HEK293 (cell line): ENCODE data around the gene ROPN1L.

Experiments
- BCL11B ChIP-seq: fragments of 450-650 bp; formaldehyde crosslinking; IDR thresholded peaks from 2 replicates; pipeline ENCODE4 v1.5.1; 2016; ENCODE audit warnings: low read depth, missing biosample characterization, missing genetic modification characterization
- KLF7 ChIP-seq: fragments of 450-650 bp; formaldehyde crosslinking; IDR thresholded peaks from 2 replicates; pipeline ENCODE4 v1.5.1; 2016; ENCODE audit warnings: missing biosample characterization, missing genetic modification characterization, borderline replicate concordance
- KLF9 ChIP-seq: fragments of 450-650 bp; formaldehyde crosslinking; IDR thresholded peaks from 2 replicates; pipeline ENCODE4 v1.5.1; 2016; ENCODE audit warnings: missing biosample characterization, missing genetic modification characterization, low read depth
- MEIS1 ChIP-seq: sonication (generic); formaldehyde crosslinking; IDR thresholded peaks from 2 replicates; pipeline ENCODE4 v1.8.1; 2022; ENCODE audit warnings: missing genetic modification reagents, mild to moderate bottlenecking, borderline replicate concordance
- MYNN ChIP-seq: fragments of 450-650 bp; formaldehyde crosslinking; IDR thresholded peaks from 2 replicates; pipeline ENCODE4 v1.5.1; 2016; ENCODE audit warnings: missing biosample characterization, missing genetic modification characterization, borderline replicate concordance
- OVOL3 ChIP-seq: fragments of 450-650 bp; formaldehyde crosslinking; IDR thresholded peaks from 2 replicates; pipeline ENCODE4 v1.5.1; 2016; ENCODE audit warnings: missing biosample characterization, missing genetic modification characterization
- SP3 ChIP-seq: fragments of 450-650 bp; formaldehyde crosslinking; IDR thresholded peaks from 2 replicates; pipeline ENCODE4 v1.5.1; 2016; ENCODE audit warnings: missing biosample characterization, missing genetic modification characterization
- ZFP37 ChIP-seq: fragments of 450-650 bp; formaldehyde crosslinking; IDR thresholded peaks from 2 replicates; pipeline ENCODE4 v1.5.1; 2016; ENCODE audit warnings: missing biosample characterization, missing genetic modification characterization
- ZFP69B ChIP-seq: fragments of 450-650 bp; formaldehyde crosslinking; IDR thresholded peaks from 2 replicates; pipeline ENCODE4 v1.5.1; 2016; ENCODE audit warnings: missing biosample characterization, missing genetic modification characterization
- ZIC2 ChIP-seq: fragments of 450-650 bp; formaldehyde crosslinking; IDR thresholded peaks from 2 replicates; pipeline ENCODE4 v1.5.1; 2016; ENCODE audit warnings: missing biosample characterization, missing genetic modification characterization
- ZNF121 ChIP-seq: fragments of 450-650 bp; formaldehyde crosslinking; IDR thresholded peaks from 2 replicates; pipeline ENCODE4 v1.5.1; 2016; ENCODE audit warnings: missing biosample characterization, missing genetic modification characterization
- ZNF155 ChIP-seq: fragments of 450-650 bp; formaldehyde crosslinking; IDR thresholded peaks from 2 replicates; pipeline ENCODE4 v1.5.1; 2016; ENCODE audit warnings: missing biosample characterization, missing genetic modification characterization
- ZNF157 ChIP-seq: fragments of 450-650 bp; formaldehyde crosslinking; IDR thresholded peaks from 2 replicates; pipeline ENCODE4 v1.5.1; 2016; ENCODE audit warnings: missing biosample characterization, missing genetic modification characterization
- ZNF169 ChIP-seq: fragments of 450-650 bp; formaldehyde crosslinking; IDR thresholded peaks from 2 replicates; pipeline ENCODE4 v1.5.1; 2016; ENCODE audit warnings: missing biosample characterization, missing genetic modification characterization
- ZNF23 ChIP-seq: fragments of 450-650 bp; formaldehyde crosslinking; IDR thresholded peaks from 2 replicates; pipeline ENCODE4 v1.5.1; 2016; ENCODE audit warnings: missing biosample characterization, missing genetic modification characterization, borderline replicate concordance
- ZNF248 ChIP-seq: fragments of 450-650 bp; formaldehyde crosslinking; IDR thresholded peaks from 2 replicates; pipeline ENCODE4 v1.5.1; 2017; ENCODE audit warnings: missing biosample characterization, missing genetic modification characterization
- ZNF266 ChIP-seq: fragments of 450-650 bp; formaldehyde crosslinking; IDR thresholded peaks from 2 replicates; pipeline ENCODE4 v1.5.1; 2016; ENCODE audit warnings: missing biosample characterization, missing genetic modification characterization, low read depth
- ZNF311 ChIP-seq: fragments of 450-650 bp; formaldehyde crosslinking; IDR thresholded peaks from 2 replicates; pipeline ENCODE4 v1.5.1; 2017; ENCODE audit warnings: missing biosample characterization, missing genetic modification characterization, borderline replicate concordance
- ZNF324 ChIP-seq: fragments of 450-650 bp; formaldehyde crosslinking; IDR thresholded peaks from 2 replicates; pipeline ENCODE4 v1.5.1; 2016; ENCODE audit warnings: missing biosample characterization, missing genetic modification characterization
- ZNF366 ChIP-seq: fragments of 450-650 bp; formaldehyde crosslinking; conservative IDR thresholded peaks from 2 replicates; pipeline ENCODE4 v1.5.1; 2016; ENCODE audit warnings: missing biosample characterization, missing genetic modification characterization
- ZNF433 ChIP-seq: fragments of 450-650 bp; formaldehyde crosslinking; IDR thresholded peaks from 2 replicates; pipeline ENCODE4 v1.5.1; 2016; ENCODE audit warnings: missing biosample characterization, missing genetic modification characterization, low read depth
- ZNF501 ChIP-seq: fragments of 450-650 bp; formaldehyde crosslinking; IDR thresholded peaks from 2 replicates; pipeline ENCODE4 v1.5.1; 2016; ENCODE audit warnings: missing biosample characterization, missing genetic modification characterization
- ZNF549 ChIP-seq: fragments of 450-650 bp; IDR thresholded peaks from 2 replicates; pipeline ENCODE4 v1.5.1; 2018; ENCODE audit warnings: missing biosample characterization, missing genetic modification characterization, mild to moderate bottlenecking, inconsistent platforms, moderate library complexity
- ZNF596 ChIP-seq: fragments of 450-650 bp; IDR thresholded peaks from 2 replicates; pipeline ENCODE4 v1.5.0; 2018; ENCODE audit warnings: missing biosample characterization, mild to moderate bottlenecking, missing genetic modification characterization, moderate library complexity
- ZNF623 ChIP-seq: fragments of 450-650 bp; formaldehyde crosslinking; IDR thresholded peaks from 2 replicates; pipeline ENCODE4 v1.5.1; 2016; ENCODE audit warnings: missing biosample characterization, missing genetic modification characterization
- ZNF624 ChIP-seq: fragments of 450-650 bp; formaldehyde crosslinking; IDR thresholded peaks from 2 replicates; pipeline ENCODE4 v1.5.1; 2017; ENCODE audit warnings: missing biosample characterization, missing genetic modification characterization
- ZNF629 ChIP-seq: fragments of 450-650 bp; formaldehyde crosslinking; IDR thresholded peaks from 2 replicates; pipeline ENCODE4 v1.5.1; 2017; ENCODE audit warnings: missing biosample characterization, missing genetic modification characterization
- ZNF654 ChIP-seq: fragments of 450-650 bp; formaldehyde crosslinking; IDR thresholded peaks from 2 replicates; pipeline ENCODE4 v1.5.1; 2016; ENCODE audit warnings: low read depth, missing biosample characterization, missing genetic modification characterization
- ZXDB ChIP-seq: fragments of 450-650 bp; formaldehyde crosslinking; IDR thresholded peaks from 2 replicates; pipeline ENCODE4 v1.5.1; 2016; ENCODE audit warnings: missing biosample characterization, missing genetic modification characterization
- TF ChIP-seq, protein P1 (sequence below): fragments of 450-650 bp; formaldehyde crosslinking; IDR thresholded peaks from 2 replicates; pipeline ENCODE4 v1.5.1; 2016; ENCODE audit warnings: missing biosample characterization, missing genetic modification characterization, low read depth
- TF ChIP-seq, protein P2 (sequence below): fragments of 450-650 bp; formaldehyde crosslinking; IDR thresholded peaks from 2 replicates; pipeline ENCODE4 v1.5.1; 2016; ENCODE audit warnings: missing biosample characterization, missing genetic modification characterization
- TF ChIP-seq, protein P3 (sequence below): fragments of 450-650 bp; formaldehyde crosslinking; conservative IDR thresholded peaks from 2 replicates; pipeline ENCODE4 v1.5.1; 2016; ENCODE audit warnings: low read depth, missing biosample characterization, missing genetic modification characterization
- TF ChIP-seq, protein P4 (sequence below): fragments of 450-650 bp; formaldehyde crosslinking; IDR thresholded peaks from 2 replicates; pipeline ENCODE4 v1.5.1; 2016; ENCODE audit warnings: missing biosample characterization, missing genetic modification characterization
- TF ChIP-seq, protein P5 (sequence below): fragments of 450-650 bp; formaldehyde crosslinking; IDR thresholded peaks from 2 replicates; pipeline ENCODE4 v1.5.1; 2017; ENCODE audit warnings: missing biosample characterization, missing genetic modification characterization

ROPN1L gene

DNA sequence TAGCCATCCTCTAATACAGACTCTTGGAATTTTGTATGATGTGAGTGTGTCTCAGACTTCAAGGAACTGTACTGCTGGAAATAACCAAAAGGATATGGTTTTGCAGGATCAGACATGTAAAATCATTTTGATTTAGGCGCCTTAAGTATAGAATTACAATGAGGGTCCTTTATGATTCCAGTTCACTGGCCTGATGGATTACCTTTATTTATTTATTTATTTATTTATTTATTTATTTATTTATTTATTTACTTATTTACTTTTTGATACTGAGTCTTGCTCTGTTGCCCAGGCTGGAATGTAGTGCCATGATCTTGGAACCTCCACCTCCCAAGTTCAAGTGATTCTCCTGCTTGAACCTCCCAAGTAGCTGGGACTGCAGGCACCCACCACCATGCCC lies 37.9 kb upstream of the ROPN1L start (continued):
- TF ChIP-seq, protein P1, sequence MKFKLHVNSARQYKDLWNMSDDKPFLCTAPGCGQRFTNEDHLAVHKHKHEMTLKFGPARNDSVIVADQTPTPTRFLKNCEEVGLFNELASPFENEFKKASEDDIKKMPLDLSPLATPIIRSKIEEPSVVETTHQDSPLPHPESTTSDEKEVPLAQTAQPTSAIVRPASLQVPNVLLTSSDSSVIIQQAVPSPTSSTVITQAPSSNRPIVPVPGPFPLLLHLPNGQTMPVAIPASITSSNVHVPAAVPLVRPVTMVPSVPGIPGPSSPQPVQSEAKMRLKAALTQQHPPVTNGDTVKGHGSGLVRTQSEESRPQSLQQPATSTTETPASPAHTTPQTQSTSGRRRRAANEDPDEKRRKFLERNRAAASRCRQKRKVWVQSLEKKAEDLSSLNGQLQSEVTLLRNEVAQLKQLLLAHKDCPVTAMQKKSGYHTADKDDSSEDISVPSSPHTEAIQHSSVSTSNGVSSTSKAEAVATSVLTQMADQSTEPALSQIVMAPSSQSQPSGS: no peak
- TF ChIP-seq MEIS1: no peak
- TF ChIP-seq ZFP69B (tag by site-specific recombination): no peak
- peak; percentile 50 for TF ChIP-seq ZNF654 (tag by site-specific recombination)
- TF ChIP-seq ZNF549: no peak
- TF ChIP-seq ZNF596 (tag by site-specific recombination): no peak
- TF ChIP-seq ZNF121 (tag by site-specific recombination): 0 out of 2 replicates have a peak, but pooled peaks have one; percentile 14
- no peak for TF ChIP-seq ZNF624
- peak; percentile 67; the same call in 1 of the 2 replicates for TF ChIP-seq ZNF266 (tag by site-specific recombination)
- TF ChIP-seq OVOL3 (tag by site-specific recombination): no peak
- peak; percentile 48; the same call in 1 of the 2 replicates for TF ChIP-seq MYNN
- no peak for TF ChIP-seq ZNF169
- peak; percentile 75 for TF ChIP-seq ZNF623
- no peak for TF ChIP-seq BCL11B (tag by site-specific recombination)
- peak; percentile 49; the same call in 1 of the 2 replicates for TF ChIP-seq KLF7 (tag by site-specific recombination)
- no peak for TF ChIP-seq ZNF157 (tag by site-specific recombination)
- TF ChIP-seq ZNF501 (tag by site-specific recombination): 0 out of 2 replicates have a peak, but pooled peaks have one; percentile 69
- TF ChIP-seq ZNF23 (tag by site-specific recombination): no peak
- TF ChIP-seq, protein P2, sequence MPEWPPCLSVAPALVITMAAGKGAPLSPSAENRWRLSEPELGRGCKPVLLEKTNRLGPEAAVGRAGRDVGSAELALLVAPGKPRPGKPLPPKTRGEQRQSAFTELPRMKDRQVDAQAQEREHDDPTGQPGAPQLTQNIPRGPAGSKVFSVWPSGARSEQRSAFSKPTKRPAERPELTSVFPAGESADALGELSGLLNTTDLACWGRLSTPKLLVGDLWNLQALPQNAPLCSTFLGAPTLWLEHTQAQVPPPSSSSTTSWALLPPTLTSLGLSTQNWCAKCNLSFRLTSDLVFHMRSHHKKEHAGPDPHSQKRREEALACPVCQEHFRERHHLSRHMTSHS (tag by site-specific recombination): no peak
- TF ChIP-seq ZNF155 (tag by site-specific recombination): no peak
- TF ChIP-seq SP3: 0 out of 2 replicates have a peak, but pooled peaks have one; percentile 18
- peak; percentile 78 for TF ChIP-seq ZXDB (tag by site-specific recombination)
- no peak for TF ChIP-seq KLF9 (tag by site-specific recombination)
- no peak for TF ChIP-seq ZNF311 (tag by site-specific recombination)
- no peak for TF ChIP-seq ZFP37 (tag by site-specific recombination)
- peak; percentile 89 for TF ChIP-seq ZNF433 (tag by site-specific recombination)
- TF ChIP-seq, protein P3, sequence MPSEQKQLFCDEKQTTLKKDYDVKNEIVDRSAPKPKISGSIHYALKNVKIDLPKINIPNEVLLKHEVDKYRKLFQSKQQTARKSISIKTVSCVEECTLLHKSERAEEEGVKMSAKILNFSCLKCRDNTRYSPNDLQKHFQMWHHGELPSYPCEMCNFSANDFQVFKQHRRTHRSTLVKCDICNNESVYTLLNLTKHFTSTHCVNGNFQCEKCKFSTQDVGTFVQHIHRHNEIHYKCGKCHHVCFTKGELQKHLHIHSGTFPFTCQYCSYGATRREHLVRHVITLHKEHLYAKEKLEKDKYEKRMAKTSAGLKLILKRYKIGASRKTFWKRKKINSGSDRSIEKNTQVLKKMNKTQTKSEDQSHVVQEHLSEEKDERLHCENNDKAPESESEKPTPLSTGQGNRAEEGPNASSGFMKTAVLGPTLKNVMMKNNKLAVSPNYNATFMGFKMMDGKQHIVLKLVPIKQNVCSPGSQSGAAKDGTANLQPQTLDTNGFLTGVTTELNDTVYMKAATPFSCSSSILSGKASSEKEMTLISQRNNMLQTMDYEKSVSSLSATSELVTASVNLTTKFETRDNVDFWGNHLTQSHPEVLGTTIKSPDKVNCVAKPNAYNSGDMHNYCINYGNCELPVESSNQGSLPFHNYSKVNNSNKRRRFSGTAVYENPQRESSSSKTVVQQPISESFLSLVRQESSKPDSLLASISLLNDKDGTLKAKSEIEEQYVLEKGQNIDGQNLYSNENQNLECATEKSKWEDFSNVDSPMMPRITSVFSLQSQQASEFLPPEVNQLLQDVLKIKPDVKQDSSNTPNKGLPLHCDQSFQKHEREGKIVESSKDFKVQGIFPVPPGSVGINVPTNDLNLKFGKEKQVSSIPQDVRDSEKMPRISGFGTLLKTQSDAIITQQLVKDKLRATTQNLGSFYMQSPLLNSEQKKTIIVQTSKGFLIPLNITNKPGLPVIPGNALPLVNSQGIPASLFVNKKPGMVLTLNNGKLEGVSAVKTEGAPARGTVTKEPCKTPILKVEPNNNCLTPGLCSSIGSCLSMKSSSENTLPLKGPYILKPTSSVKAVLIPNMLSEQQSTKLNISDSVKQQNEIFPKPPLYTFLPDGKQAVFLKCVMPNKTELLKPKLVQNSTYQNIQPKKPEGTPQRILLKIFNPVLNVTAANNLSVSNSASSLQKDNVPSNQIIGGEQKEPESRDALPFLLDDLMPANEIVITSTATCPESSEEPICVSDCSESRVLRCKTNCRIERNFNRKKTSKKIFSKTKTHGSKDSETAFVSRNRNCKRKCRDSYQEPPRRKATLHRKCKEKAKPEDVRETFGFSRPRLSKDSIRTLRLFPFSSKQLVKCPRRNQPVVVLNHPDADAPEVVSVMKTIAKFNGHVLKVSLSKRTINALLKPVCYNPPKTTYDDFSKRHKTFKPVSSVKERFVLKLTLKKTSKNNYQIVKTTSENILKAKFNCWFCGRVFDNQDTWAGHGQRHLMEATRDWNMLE: peak; percentile 88
- TF ChIP-seq, protein P4, sequence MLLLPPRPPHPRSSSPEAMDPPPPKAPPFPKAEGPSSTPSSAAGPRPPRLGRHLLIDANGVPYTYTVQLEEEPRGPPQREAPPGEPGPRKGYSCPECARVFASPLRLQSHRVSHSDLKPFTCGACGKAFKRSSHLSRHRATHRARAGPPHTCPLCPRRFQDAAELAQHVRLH (tag by site-specific recombination): 0 out of 2 replicates have a peak, but pooled peaks have one; percentile 25
- TF ChIP-seq ZNF248 (tag by site-specific recombination): no peak
- TF ChIP-seq ZNF324 (tag by site-specific recombination): no peak
- TF ChIP-seq ZIC2 (tag by site-specific recombination): no peak
- TF ChIP-seq, protein P5, sequence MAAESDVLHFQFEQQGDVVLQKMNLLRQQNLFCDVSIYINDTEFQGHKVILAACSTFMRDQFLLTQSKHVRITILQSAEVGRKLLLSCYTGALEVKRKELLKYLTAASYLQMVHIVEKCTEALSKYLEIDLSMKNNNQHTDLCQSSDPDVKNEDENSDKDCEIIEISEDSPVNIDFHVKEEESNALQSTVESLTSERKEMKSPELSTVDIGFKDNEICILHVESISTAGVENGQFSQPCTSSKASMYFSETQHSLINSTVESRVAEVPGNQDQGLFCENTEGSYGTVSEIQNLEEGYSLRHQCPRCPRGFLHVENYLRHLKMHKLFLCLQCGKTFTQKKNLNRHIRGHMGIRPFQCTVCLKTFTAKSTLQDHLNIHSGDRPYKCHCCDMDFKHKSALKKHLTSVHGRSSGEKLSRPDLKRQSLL (tag by site-specific recombination): no peak
- TF ChIP-seq ZNF366: no peak
- 0 out of 2 replicates have a peak, but pooled peaks have one; percentile 36 for TF ChIP-seq ZNF629
